AG09309 (cell line): Measurements from ENCODE around the gene BAD.

Source experiments
- DNase-seq: peaks from one replicate; pipeline ENCODE4 v3.0.0-alpha.2; 2010; ENCODE audit warnings: low read depth
- H3K4me3 ChIP-seq: 2 replicates; pipeline ENCODE4 v1.5.1; 2011; ENCODE audit warnings: mild to moderate bottlenecking, low read depth, low read length, moderate library complexity; ENCODE audit not compliant: control insufficient read depth
- TF ChIP-seq, protein P1 (sequence below): IDR thresholded peaks from 2 replicates; pipeline ENCODE4 v1.5.1; 2011; ENCODE audit warnings: mild to moderate bottlenecking, low read depth, low read length, inconsistent platforms; ENCODE audit not compliant: insufficient read depth, control insufficient read depth; ENCODE audit errors: missing control alignments

The BAD gene

DNA sequence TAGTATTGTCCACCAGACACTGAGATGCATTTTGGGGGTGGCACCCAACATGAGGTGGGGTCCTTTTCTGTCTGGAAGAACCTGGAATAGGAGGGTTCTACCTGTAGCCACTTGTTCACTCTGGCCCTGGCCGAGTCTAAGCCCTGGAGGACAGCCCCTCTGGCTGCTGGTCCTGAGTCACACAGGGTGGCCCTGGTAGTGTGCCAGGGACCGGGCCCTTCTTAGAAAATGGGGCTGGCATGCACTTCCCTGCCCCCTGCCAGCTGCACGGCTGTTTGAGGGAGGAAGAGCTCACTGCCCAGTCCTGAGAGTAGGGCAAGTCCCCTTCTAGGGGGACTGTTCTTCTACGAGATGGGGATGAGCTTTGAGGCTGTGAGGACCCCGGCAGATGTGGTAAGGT lies 31.0 kb downstream of the BAD start:
- TF ChIP-seq, protein P1, sequence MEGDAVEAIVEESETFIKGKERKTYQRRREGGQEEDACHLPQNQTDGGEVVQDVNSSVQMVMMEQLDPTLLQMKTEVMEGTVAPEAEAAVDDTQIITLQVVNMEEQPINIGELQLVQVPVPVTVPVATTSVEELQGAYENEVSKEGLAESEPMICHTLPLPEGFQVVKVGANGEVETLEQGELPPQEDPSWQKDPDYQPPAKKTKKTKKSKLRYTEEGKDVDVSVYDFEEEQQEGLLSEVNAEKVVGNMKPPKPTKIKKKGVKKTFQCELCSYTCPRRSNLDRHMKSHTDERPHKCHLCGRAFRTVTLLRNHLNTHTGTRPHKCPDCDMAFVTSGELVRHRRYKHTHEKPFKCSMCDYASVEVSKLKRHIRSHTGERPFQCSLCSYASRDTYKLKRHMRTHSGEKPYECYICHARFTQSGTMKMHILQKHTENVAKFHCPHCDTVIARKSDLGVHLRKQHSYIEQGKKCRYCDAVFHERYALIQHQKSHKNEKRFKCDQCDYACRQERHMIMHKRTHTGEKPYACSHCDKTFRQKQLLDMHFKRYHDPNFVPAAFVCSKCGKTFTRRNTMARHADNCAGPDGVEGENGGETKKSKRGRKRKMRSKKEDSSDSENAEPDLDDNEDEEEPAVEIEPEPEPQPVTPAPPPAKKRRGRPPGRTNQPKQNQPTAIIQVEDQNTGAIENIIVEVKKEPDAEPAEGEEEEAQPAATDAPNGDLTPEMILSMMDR = no peak
- DNase-seq = no peak
- no peak overlapping the region for H3K4me3 ChIP-seq

DNA sequence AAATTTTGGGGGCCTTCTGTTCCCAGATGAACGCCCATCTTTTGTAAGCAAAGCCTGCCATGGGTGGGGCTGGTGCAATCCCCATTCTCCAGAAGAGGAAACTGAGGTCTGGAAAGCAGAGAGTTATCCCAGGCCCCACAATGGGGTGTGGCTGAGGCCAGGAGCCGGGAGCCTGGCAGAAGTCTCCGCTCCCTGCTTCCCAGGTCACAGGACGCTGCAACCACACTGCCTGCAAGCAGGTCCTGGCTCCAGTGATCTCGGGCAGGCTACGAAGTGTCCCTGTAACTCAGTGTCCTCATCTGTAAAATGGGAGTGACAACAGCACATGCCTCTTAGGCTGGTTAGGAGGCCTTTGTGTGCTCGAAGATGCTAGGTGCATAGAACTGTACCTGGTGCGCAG lies 31.4 kb downstream of the BAD start:
- TF ChIP-seq, protein P1 = no peak
- no peak for DNase-seq
- peak overlapping the region; percentile 92; the same call in 1 of the 2 replicates for H3K4me3 ChIP-seq

- TF ChIP-seq, protein P1 = peak; percentile 58
- peak overlapping the region; percentile 92 for H3K4me3 ChIP-seq
- no peak for DNase-seq
Measured at GRCh38 chr11:64252003-64252872, 32.2 kb downstream of the BAD start.

DNA sequence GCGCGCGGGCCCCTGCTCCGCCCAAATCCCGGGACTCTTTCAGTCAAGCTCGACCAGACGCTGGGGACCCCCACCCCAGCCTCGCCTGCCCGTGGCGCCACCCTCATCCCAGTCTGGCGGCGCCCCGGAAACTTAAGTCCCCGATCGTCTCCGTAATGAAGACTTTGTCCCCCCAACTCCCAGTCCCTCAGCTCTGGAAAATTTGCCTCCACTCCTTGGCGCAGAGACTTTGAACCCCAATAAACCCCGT lies 32.8 kb downstream of the BAD start:
- peak overlapping the region; percentile 92 for H3K4me3 ChIP-seq
- TF ChIP-seq, protein P1 = no peak
- no peak for DNase-seq

DNA sequence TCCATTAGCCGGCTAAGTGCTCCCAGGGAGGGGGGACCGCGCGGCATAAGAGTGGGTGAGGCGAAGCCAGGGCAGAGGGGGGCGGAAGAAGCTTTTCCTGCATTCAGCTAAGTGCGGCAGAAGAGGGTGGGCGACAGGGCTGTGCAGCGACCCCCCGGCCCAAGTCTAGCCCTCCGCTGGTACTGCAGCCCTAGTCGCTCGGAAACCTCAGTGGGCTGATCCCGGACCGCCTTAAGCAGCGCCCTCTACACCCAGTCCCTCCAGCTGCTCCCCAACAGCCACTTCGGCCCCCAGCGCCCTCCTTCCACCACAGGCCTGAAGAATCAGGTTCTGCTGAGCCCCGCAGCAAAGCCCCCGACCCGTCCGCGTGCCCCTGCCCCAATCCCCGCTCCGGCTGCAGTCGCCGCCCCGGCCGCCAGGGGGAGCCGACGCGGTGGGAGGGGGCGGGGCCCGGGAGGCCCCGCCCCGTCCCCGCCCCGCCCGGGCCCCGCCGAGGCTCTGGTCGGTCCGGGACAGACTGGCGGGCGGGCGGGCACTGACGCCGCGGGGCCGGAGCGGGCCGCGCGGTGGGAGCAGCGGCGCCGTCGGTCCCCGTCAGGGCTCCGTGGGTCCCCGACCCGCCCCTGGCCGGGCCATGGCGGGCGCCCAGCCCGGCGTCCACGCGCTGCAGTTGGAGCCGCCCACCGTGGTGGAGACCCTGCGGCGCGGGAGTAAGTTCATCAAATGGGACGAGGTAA lies 33.3 kb downstream of the BAD start, which contains the start of gene PLCB3:
PLCB3 (plus strand) TSS at position 515 of the 737 bp plus-strand sequence; CDS start at position 635, 120 bp downstream.
- TF ChIP-seq, protein P1 = peak; percentile 50
- H3K4me3 ChIP-seq = peak within 1 kb of the TSS; percentile 92
- DNase-seq = no peak

- TF ChIP-seq, protein P1 = no peak
- peak overlapping the region; percentile 66 for H3K4me3 ChIP-seq
- no peak for DNase-seq
Measured at GRCh38 chr11:64250415-64251015, 34.0 kb downstream of the BAD start.
